IMR-90 (cell line): ENCODE results near the gene KCNK4. TPM values are rescaled to one million over a fixed set of nuclear protein-coding genes. Genes with fewer than 3 reads are reported as not detected.

Source experiments
- ATAC-seq: fragments of 200-7000 bp; cut with Tn5 transposase; 2 replicates; pipeline ENCODE4 v1.9.1; 2020; ENCODE audit warnings: low read depth, mild to moderate bottlenecking, moderate library complexity
- BruUV-seq: library from RNA; stranded (reverse); fragments of 400-500 nt; replicated peaks from 2 replicates; lab custom pipeline; 2021; lab: Mats Ljungman, UMichigan
- CTCF ChIA-PET: fragments of 300-600 bp; formaldehyde crosslinking; extraction: SDS; loops from one replicate; lab custom pipeline; 2021; ENCODE audit warnings: antibody characterized with exemption; lab: Yijun Ruan, JAX
- POLR2A ChIA-PET: fragments of 300-600 bp; sonication (Branson Sonifier 250); formaldehyde crosslinking; loops from one replicate; lab custom pipeline; 2022; ENCODE audit warnings: antibody characterized with exemption; ENCODE audit not compliant: unreplicated experiment; lab: Charles Lee
- DNase-seq: peaks from one replicate; pipeline ENCODE4 v3.0.0; 2013
- H2AFZ ChIP-seq: replicated peaks from 2 replicates; pipeline ENCODE3; 2013; ENCODE audit warnings: low read length, mild to moderate bottlenecking; ENCODE audit not compliant: poor library complexity
- H2AK5ac ChIP-seq: 2 replicates; pipeline ENCODE4 v1.6.1; 2013; ENCODE audit warnings: low read depth, low read length, inconsistent platforms
- H2AK9ac ChIP-seq: replicated peaks from 2 replicates; pipeline ENCODE3; 2013; ENCODE audit warnings: mild to moderate bottlenecking, low read depth, low read length, moderate library complexity; ENCODE audit not compliant: poor library complexity
- H2BK120ac ChIP-seq: 2 replicates; pipeline ENCODE4 v1.6.1; 2013; ENCODE audit warnings: low read depth, low read length, inconsistent platforms
- H2BK15ac ChIP-seq: 3 replicates; pipeline ENCODE4 v1.6.1; 2013; ENCODE audit warnings: low read depth, low read length, inconsistent platforms
- H2BK20ac ChIP-seq: 2 replicates; pipeline ENCODE4 v1.6.1; 2013; ENCODE audit warnings: low read depth, mild to moderate bottlenecking, inconsistent platforms, low read length, moderate library complexity
- H2BK5ac ChIP-seq: 2 replicates; pipeline ENCODE4 v1.6.1; 2013; ENCODE audit warnings: mild to moderate bottlenecking, low read depth, low read length, inconsistent platforms; ENCODE audit not compliant: poor library complexity, severe bottlenecking
- H3K14ac ChIP-seq: replicated peaks from 2 replicates; pipeline ENCODE4 v1.6.1; 2013; ENCODE audit warnings: low read depth, low read length, inconsistent platforms
- H3K18ac ChIP-seq: 2 replicates; pipeline ENCODE4 v1.6.1; 2013; ENCODE audit warnings: low read depth, low read length, control low read depth
- H3K23ac ChIP-seq: 2 replicates; pipeline ENCODE4 v1.6.1; 2013; ENCODE audit warnings: low read depth, low read length, inconsistent platforms
- H3K27ac ChIP-seq: 2 replicates; pipeline ENCODE4 v1.5.1; 2013; ENCODE audit warnings: mild to moderate bottlenecking, control low read depth, low read length; ENCODE audit not compliant: insufficient read depth
- H3K27me3 ChIP-seq: 2 replicates; pipeline ENCODE4 v1.6.1; 2013; ENCODE audit warnings: low read length; ENCODE audit not compliant: control insufficient read depth, insufficient read depth
- H3K36me3 ChIP-seq: 2 replicates; pipeline ENCODE4 v1.6.1; 2013; ENCODE audit warnings: low read length, mixed read lengths; ENCODE audit not compliant: control insufficient read depth, insufficient read depth
- H3K4ac ChIP-seq: 2 replicates; pipeline ENCODE4 v1.6.1; 2013; ENCODE audit warnings: low read depth, low read length, inconsistent platforms
- H3K4me1 ChIP-seq: 2 replicates; pipeline ENCODE4 v1.6.1; 2013; ENCODE audit warnings: low read length, mixed read lengths; ENCODE audit not compliant: control insufficient read depth, insufficient read depth
- H3K4me2 ChIP-seq: 2 replicates; pipeline ENCODE4 v1.6.1; 2013; ENCODE audit warnings: low read depth, mild to moderate bottlenecking, control low read depth, low read length, moderate library complexity
- H3K4me3 ChIP-seq: 2 replicates; pipeline ENCODE4 v1.5.1; 2013; ENCODE audit warnings: low read depth, mild to moderate bottlenecking, control low read depth, low read length, moderate library complexity; ENCODE audit not compliant: insufficient read depth
- H3K56ac ChIP-seq: 2 replicates; pipeline ENCODE4 v1.6.1; 2013; ENCODE audit warnings: low read length, inconsistent platforms; ENCODE audit not compliant: insufficient read depth; ENCODE audit errors: extremely low read depth
- H3K79me1 ChIP-seq, 2 experiments: 2 replicates each; pipeline ENCODE4 v1.6.1; 2013; ENCODE audit warnings: low read length in 2 of 2, inconsistent platforms in 1 of 2, low read depth in 1 of 2
- H3K9ac ChIP-seq: 2 replicates; pipeline ENCODE4 v1.6.1; 2013; ENCODE audit warnings: low read depth, low read length, control low read depth
- H3K9me1 ChIP-seq: 2 replicates; pipeline ENCODE4 v1.6.1; 2013; ENCODE audit warnings: low read length, inconsistent platforms; ENCODE audit not compliant: insufficient read depth
- H3K9me3 ChIP-seq: 2 replicates; pipeline ENCODE4 v1.6.1; 2013; ENCODE audit warnings: low read length; ENCODE audit not compliant: control insufficient read depth, insufficient read depth
- H4K20me1 ChIP-seq: 2 replicates; pipeline ENCODE4 v1.6.1; 2013; ENCODE audit warnings: low read length, inconsistent platforms; ENCODE audit not compliant: insufficient read depth
- H4K5ac ChIP-seq: 2 replicates; pipeline ENCODE4 v1.6.1; 2013; ENCODE audit warnings: mild to moderate bottlenecking, low read depth, low read length, control low read depth
- H4K8ac ChIP-seq, 2 experiments: 2 replicates each; pipeline ENCODE4 v1.6.1; 2013; ENCODE audit warnings: low read depth in 2 of 2, low read length in 2 of 2, control low read depth in 1 of 2, inconsistent platforms in 1 of 2
- H4K91ac ChIP-seq: 2 replicates; pipeline ENCODE4 v1.6.1; 2013; ENCODE audit warnings: low read depth, low read length, inconsistent platforms; ENCODE audit not compliant: insufficient read depth
- BHLHE40 ChIP-seq: fragments of 150-350 bp; IDR thresholded peaks from 2 replicates; pipeline ENCODE4 v1.6.1; 2016; ENCODE audit warnings: mild to moderate bottlenecking, low read depth, low read length
- CEBPB ChIP-seq: IDR thresholded peaks from 2 replicates; pipeline ENCODE4 v1.6.1; 2012; ENCODE audit warnings: low read depth, low read length, improper control_type of control experiment
- CHD1 ChIP-seq: IDR thresholded peaks from 2 replicates; pipeline ENCODE4 v1.6.1; 2012; ENCODE audit warnings: low read depth, low read length, improper control_type of control experiment
- MAZ ChIP-seq: IDR thresholded peaks from 2 replicates; pipeline ENCODE4 v1.6.1; 2012; ENCODE audit warnings: low read depth, mild to moderate bottlenecking, low read length, improper control_type of control experiment, moderate library complexity, borderline replicate concordance
- RCOR1 ChIP-seq: IDR thresholded peaks from 2 replicates; pipeline ENCODE4 v1.6.1; 2012; ENCODE audit warnings: mild to moderate bottlenecking, low read length, improper control_type of control experiment; ENCODE audit not compliant: insufficient replicate concordance
- SMC3 ChIP-seq: fragments of 150-350 bp; IDR thresholded peaks from 2 replicates; pipeline ENCODE4 v1.6.1; 2016; ENCODE audit warnings: low read depth, mild to moderate bottlenecking, antibody characterized with exemption, low read length, moderate library complexity
- WGBS, 2 experiments: methylation state at CpG; one replicate each; pipeline versions ENCODE4 v1.1.5 to v1.1.7; 2013; ENCODE audit warnings: missing lambda C conversion rate in 2 of 2; ENCODE audit not compliant: insufficient read length in 1 of 2; ENCODE audit errors: extremely low coverage in 2 of 2; 5-methylcytosine and 5-hydroxymethylcytosine counted together
- dilution Hi-C: fragments of 300-500 bp; cut with HindIII; formaldehyde crosslinking; loops from one replicate; pipeline ENCODE4 v1.14.3; 2018; ENCODE audit warnings: low sequenced_read_pairs; ENCODE audit not compliant: unreplicated experiment
- in situ Hi-C: fragments of 300-500 bp; cut with MboI; formaldehyde crosslinking; loops from 3 replicates; pipeline ENCODE4 v1.14.3; 2019; ENCODE audit warnings: low sequenced_read_pairs, inconsistent platforms, mixed read lengths
- intact Hi-C: fragments of 100-400 bp; cut with micrococcal nuclease; formaldehyde crosslinking; loops from 2 replicates; pipeline ENCODE4 v1.10.0; 2022
- polyA plus RNA-seq, 3 experiments: library from polyadenylated mRNA; depleted of rRNA; stranded (reverse); fragments of >200 nt; gene quantifications; 2 replicates each; pipeline ENCODE4 v1.2.3, GENCODE V29; 2012; ENCODE audit warnings: low replicate concordance in 1 of 3
- total RNA-seq: library from RNA; depleted of rRNA; stranded (reverse); fragments of >200 nt; gene quantifications from 2 replicates; pipeline ENCODE4 v1.2.3, GENCODE V29; 2012
- TF ChIP-seq, protein P1 (sequence below): fragments of 150-350 bp; IDR thresholded peaks from 2 replicates; pipeline ENCODE4 v1.6.1; 2016; ENCODE audit warnings: low read depth, mild to moderate bottlenecking, low read length, moderate library complexity, borderline replicate concordance

KCNK4 gene
- total and polyA plus RNA-seq, 2 of the 4 experiments (the other 2 are of a cell fraction) = not detected

DNA sequence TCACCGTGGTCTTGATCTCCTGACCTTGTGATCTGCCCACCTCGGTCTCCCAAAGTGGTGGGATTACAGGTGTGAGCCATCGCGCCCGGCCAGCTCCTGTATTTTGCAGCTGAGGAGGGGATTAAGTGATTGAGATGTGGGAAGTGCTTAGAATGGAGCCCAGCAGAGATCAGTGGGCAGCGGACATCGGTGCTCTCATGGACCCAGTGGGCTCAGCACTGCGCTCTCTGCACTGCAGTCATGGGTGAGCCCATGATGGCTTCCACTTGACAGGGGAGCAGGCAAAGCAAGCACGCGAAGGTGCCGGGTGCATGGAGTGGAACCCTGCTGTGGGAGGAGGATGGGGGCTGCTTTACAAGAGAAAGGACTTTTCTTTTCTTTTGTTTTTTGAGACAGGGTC is 39.8 kb downstream of the KCNK4 start:
- 80% methylated on average over 3 of the region's 11 CpGs; no CpG with 5 or more reads in 1 of the 2 experiments for WGBS, 2 experiments
- H3K14ac ChIP-seq = no peak overlapping the region
- H2BK15ac ChIP-seq = no peak overlapping the region
- no peak overlapping the region for H3K4me3 ChIP-seq
- ChIA-PET CTCF (interaction anchor here (1.0 to 2.5 kb wide), 4 partner anchors 11 to 358 kb away, joined by 3 to 17 read pairs (median 4); no protein-coding TSS in a partner anchor), POLR2A (no interaction called here)
- no peak overlapping the region for H3K23ac ChIP-seq
- H2BK120ac ChIP-seq = no peak overlapping the region
- in situ Hi-C loops = no loop called here
- peaks cover 8% of the 10 kb centered on the region for H3K9me1 ChIP-seq
- no peak overlapping the region for H3K27ac ChIP-seq
- TF ChIP-seq BHLHE40 (no peak), CEBPB (no peak), MAZ (no peak), CHD1 (no peak), SMC3 (no peak), RCOR1 (no peak)
- TF ChIP-seq, protein P1, sequence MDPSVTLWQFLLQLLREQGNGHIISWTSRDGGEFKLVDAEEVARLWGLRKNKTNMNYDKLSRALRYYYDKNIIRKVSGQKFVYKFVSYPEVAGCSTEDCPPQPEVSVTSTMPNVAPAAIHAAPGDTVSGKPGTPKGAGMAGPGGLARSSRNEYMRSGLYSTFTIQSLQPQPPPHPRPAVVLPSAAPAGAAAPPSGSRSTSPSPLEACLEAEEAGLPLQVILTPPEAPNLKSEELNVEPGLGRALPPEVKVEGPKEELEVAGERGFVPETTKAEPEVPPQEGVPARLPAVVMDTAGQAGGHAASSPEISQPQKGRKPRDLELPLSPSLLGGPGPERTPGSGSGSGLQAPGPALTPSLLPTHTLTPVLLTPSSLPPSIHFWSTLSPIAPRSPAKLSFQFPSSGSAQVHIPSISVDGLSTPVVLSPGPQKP = no peak
- dilution Hi-C loops = no loop called here
- H4K8ac ChIP-seq = no peak overlapping the region
- H3K4me2 ChIP-seq = no peak overlapping the region
- H3K18ac ChIP-seq = no peak overlapping the region
- no peak overlapping the region for H2AK5ac ChIP-seq
- no peaks in the 10 kb centered on the region; the same call in 1 of the 2 replicates for H3K27me3 ChIP-seq
- no peaks in the 10 kb centered on the region for H3K79me1 ChIP-seq
- H3K36me3 ChIP-seq = no peaks in the 10 kb centered on the region
- H3K9ac ChIP-seq = no peak overlapping the region
- no TSS peak for BruUV-seq
- peaks cover 7% of the 10 kb centered on the region for H3K4me1 ChIP-seq
- H3K4ac ChIP-seq = no peak overlapping the region
- H3K56ac ChIP-seq = no peak overlapping the region
- intact Hi-C loops = loop anchor here (1.0 kb wide), 1 partner anchor 27 kb away; no protein-coding TSS in a partner anchor
- peak overlapping the region; percentile 87 for H2AK9ac ChIP-seq
- H2BK20ac ChIP-seq = no peak overlapping the region
- 0 out of 2 replicates have a peak, but pooled peaks cover 2% of the 10 kb centered on the region for H3K9me3 ChIP-seq
- DNase-seq (no peak), ATAC-seq (no peak)
- H4K91ac ChIP-seq = no peak overlapping the region
- H4K5ac ChIP-seq = no peak overlapping the region
- 0 out of 2 replicates have a peak, but pooled peaks cover 3% of the 10 kb centered on the region for H4K20me1 ChIP-seq
- no peak overlapping the region for H2BK5ac ChIP-seq
- peak overlapping the region; percentile 17 for H2AFZ ChIP-seq
